ENCODE results near the gene CRIP2.

DNA sequence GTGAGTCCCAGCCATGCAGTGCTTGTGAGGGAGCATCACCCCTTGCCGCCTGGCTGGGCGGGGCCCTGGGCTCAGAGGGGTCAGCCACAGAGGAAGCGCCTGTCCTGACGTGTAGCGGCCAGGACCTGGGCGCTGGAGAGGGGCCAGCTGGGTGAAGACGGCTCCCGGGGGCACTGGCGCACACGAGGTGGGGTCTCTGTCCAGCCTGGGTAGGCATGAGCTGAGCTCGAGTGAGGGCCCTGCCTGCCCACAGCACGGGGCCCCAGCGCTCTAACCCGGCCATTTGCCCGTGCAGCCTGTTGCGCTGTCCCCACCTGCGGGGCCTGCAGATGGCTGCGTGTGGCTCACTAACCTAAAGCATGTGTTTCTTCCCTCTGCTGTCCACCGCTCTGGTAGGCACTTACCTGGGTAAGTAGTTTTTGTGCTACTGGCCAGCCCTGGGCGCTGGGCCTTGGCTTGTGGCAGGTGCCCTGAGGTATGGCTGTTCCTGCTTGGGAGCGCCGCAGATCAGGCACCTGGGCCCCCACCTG lies 6.6 kb upstream of the CRIP2 start:
- TF ChIP-seq, protein P1, sequence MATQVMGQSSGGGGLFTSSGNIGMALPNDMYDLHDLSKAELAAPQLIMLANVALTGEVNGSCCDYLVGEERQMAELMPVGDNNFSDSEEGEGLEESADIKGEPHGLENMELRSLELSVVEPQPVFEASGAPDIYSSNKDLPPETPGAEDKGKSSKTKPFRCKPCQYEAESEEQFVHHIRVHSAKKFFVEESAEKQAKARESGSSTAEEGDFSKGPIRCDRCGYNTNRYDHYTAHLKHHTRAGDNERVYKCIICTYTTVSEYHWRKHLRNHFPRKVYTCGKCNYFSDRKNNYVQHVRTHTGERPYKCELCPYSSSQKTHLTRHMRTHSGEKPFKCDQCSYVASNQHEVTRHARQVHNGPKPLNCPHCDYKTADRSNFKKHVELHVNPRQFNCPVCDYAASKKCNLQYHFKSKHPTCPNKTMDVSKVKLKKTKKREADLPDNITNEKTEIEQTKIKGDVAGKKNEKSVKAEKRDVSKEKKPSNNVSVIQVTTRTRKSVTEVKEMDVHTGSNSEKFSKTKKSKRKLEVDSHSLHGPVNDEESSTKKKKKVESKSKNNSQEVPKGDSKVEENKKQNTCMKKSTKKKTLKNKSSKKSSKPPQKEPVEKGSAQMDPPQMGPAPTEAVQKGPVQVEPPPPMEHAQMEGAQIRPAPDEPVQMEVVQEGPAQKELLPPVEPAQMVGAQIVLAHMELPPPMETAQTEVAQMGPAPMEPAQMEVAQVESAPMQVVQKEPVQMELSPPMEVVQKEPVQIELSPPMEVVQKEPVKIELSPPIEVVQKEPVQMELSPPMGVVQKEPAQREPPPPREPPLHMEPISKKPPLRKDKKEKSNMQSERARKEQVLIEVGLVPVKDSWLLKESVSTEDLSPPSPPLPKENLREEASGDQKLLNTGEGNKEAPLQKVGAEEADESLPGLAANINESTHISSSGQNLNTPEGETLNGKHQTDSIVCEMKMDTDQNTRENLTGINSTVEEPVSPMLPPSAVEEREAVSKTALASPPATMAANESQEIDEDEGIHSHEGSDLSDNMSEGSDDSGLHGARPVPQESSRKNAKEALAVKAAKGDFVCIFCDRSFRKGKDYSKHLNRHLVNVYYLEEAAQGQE (IDR thresholded peaks at IDR 0.05): no peak
- TF ChIP-seq TAF1 (conservative IDR thresholded peaks at IDR 0.05) (no peak), CTCF (IDR thresholded peaks at IDR 0.05; ENCODE audit: low read depth, low read length, missing input control) (no peak), RAD21 (IDR thresholded peaks at IDR 0.05) (no peak), GABPA (IDR thresholded peaks at IDR 0.05 in 1 of 2, conservative IDR thresholded peaks at IDR 0.05 in 1 of 2) (no peak), YY1 (IDR thresholded peaks at IDR 0.05) (no peak), MAX (IDR thresholded peaks at IDR 0.05) (no peak)

All from liver (tissue), 3 donors.